Measurements from ENCODE around the gene TMIGD1.

TMIGD1 gene

DNA sequence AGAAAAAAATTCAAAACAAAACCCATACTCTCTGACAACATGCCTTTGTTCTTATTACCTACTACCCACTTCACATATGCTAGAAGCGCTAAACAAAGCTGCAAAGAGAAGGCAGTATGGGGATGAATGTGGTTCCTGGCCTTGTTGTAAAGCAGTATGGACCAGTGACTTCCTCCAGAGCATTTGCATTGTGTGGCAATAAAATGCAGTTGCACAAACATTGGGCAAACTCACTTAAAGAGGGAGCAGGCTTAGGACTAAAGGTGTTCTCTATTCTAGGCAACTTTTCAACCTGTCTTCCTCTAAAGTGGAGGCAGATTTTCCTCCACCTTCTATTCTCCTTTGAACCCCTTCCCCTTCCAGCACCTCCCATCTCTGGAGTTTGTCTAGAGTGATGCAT is 17.1 kb downstream of the TMIGD1 start:
- no peak for ATAC-seq (ENCODE audit: low read depth)
- H3K36me3 ChIP-seq (ENCODE audit: low read depth) = no peaks in the 10 kb centered on the region
- no peaks in the 10 kb centered on the region for H3K9me3 ChIP-seq (ENCODE audit: severe bottlenecking)
- DNase-seq (ENCODE audit: low spot score) = no peak
- H3K27me3 ChIP-seq (ENCODE audit: insufficient read depth, poor library complexity, severe bottlenecking) = no peaks in the 10 kb centered on the region
- no peaks in the 10 kb centered on the region for H3K4me1 ChIP-seq (ENCODE audit: insufficient read depth, poor library complexity, severe bottlenecking)
- no peak overlapping the region for H3K27ac ChIP-seq (ENCODE audit: poor library complexity, severe bottlenecking)
- H3K4me3 ChIP-seq (ENCODE audit: severe bottlenecking) = no peak overlapping the region
- TF ChIP-seq CTCF (IDR thresholded peaks at IDR 0.05; ENCODE audit: poor library complexity, severe bottlenecking) = no peak

DNA sequence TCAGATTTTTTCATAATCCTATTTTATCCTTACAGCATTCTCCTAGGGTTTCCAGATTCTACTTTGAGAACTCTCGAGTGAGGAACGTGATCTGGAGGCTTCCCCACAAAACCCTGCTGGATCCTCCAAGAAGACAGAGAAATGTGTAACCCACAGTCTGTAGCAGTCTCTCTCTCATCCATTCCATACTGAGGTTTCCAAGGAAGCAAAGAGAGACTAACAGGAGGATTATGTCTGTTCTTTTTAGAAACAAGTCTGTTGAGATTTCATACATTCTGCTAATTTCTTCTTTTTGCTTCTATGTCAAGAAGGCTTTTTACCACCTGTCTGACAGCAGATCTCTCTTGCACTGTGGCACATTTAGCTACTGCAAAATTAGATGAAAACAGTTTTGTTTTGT is 18.8 kb downstream of the TMIGD1 start:
- no peaks in the 10 kb centered on the region for H3K27me3 ChIP-seq (ENCODE audit: insufficient read depth, poor library complexity, severe bottlenecking)
- H3K4me1 ChIP-seq (ENCODE audit: insufficient read depth, poor library complexity, severe bottlenecking) = no peaks in the 10 kb centered on the region
- no peak overlapping the region for H3K27ac ChIP-seq (ENCODE audit: poor library complexity, severe bottlenecking)
- no peak for TF ChIP-seq CTCF (IDR thresholded peaks at IDR 0.05; ENCODE audit: poor library complexity, severe bottlenecking)
- no peak for ATAC-seq (ENCODE audit: low read depth)
- H3K9me3 ChIP-seq (ENCODE audit: severe bottlenecking) = no peaks in the 10 kb centered on the region
- DNase-seq (ENCODE audit: low spot score) = no peak
- no peak overlapping the region for H3K4me3 ChIP-seq (ENCODE audit: severe bottlenecking)
- H3K36me3 ChIP-seq (ENCODE audit: low read depth) = no peaks in the 10 kb centered on the region

DNA sequence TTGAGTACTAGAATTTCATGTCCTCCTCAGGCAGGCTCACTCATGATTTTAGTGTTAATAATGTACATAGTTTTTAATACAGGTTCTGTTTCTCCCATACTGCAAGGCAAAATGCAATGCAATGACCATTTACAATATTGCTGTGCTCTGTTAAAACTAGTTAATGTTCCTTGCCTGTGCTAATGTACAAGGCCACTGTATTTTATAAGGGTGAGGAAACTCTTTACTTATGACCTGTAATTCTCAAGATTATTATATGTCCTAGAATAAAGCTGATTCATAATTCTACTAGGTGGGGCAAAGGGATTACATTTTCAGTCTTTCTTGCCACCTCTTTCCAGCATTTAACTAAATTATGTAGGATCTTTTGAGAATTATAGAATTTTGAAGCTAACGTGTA is 19.4 kb downstream of the TMIGD1 start:
- DNase-seq (ENCODE audit: low spot score) (no peak), ATAC-seq (ENCODE audit: low read depth) (no peak)
- Histone ChIP-seq H3K9me3 (ENCODE audit: severe bottlenecking) (no peaks in the 10 kb centered on the region), H3K27ac (ENCODE audit: poor library complexity, severe bottlenecking) (no peak overlapping the region), H3K4me1 (ENCODE audit: insufficient read depth, poor library complexity, severe bottlenecking) (no peaks in the 10 kb centered on the region), H3K4me3 (ENCODE audit: severe bottlenecking) (no peak overlapping the region), H3K36me3 (ENCODE audit: low read depth) (no peaks in the 10 kb centered on the region), H3K27me3 (ENCODE audit: insufficient read depth, poor library complexity, severe bottlenecking) (no peaks in the 10 kb centered on the region)
- no peak for TF ChIP-seq CTCF (IDR thresholded peaks at IDR 0.05; ENCODE audit: poor library complexity, severe bottlenecking)

GRCh38 chr17:30312226-30312625 is 21.6 kb downstream of the TMIGD1 start:
- Histone ChIP-seq H3K36me3 (ENCODE audit: low read depth) (no peaks in the 10 kb centered on the region), H3K27ac (ENCODE audit: poor library complexity, severe bottlenecking) (no peak overlapping the region), H3K9me3 (ENCODE audit: severe bottlenecking) (no peaks in the 10 kb centered on the region), H3K4me1 (ENCODE audit: insufficient read depth, poor library complexity, severe bottlenecking) (no peaks in the 10 kb centered on the region), H3K4me3 (ENCODE audit: severe bottlenecking) (no peak overlapping the region), H3K27me3 (ENCODE audit: insufficient read depth, poor library complexity, severe bottlenecking) (no peaks in the 10 kb centered on the region)
- DNase-seq (ENCODE audit: low spot score) = no peak
- ATAC-seq (ENCODE audit: low read depth) = peak; percentile 60; the same call in 2 of the 3 replicates
- TF ChIP-seq CTCF (IDR thresholded peaks at IDR 0.05; ENCODE audit: poor library complexity, severe bottlenecking) = no peak

DNA sequence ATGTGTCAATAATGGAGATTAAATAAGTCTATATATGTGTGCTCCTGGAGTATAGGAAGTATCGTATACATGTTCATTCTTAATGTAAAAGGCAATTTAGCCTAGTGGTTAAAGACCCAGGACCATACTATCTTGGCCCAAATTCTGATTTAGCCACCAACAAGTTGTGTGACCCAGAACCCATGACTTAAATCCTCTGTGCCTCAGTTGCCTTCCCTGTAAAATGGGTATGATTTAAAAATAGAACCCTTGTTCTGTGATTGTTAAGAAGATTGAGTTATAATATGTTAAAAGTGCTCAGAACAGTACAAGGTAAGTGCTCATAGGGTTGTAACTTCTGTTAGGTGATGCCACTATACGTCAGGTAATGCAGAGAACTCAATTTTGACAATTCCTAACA is 23.3 kb downstream of the TMIGD1 start:
- Histone ChIP-seq H3K4me3 (ENCODE audit: severe bottlenecking) (no peak overlapping the region), H3K27me3 (ENCODE audit: insufficient read depth, poor library complexity, severe bottlenecking) (no peaks in the 10 kb centered on the region)
- ATAC-seq (ENCODE audit: low read depth) = no peak

More for the DNA sequence above, 23.3 kb downstream of the TMIGD1 start:
- no peaks in the 10 kb centered on the region for H3K9me3 ChIP-seq (ENCODE audit: severe bottlenecking)
- DNase-seq (ENCODE audit: low spot score) = no peak
- H3K36me3 ChIP-seq (ENCODE audit: low read depth) = no peaks in the 10 kb centered on the region
- H3K27ac ChIP-seq (ENCODE audit: poor library complexity, severe bottlenecking) = no peak overlapping the region
- no peaks in the 10 kb centered on the region for H3K4me1 ChIP-seq (ENCODE audit: insufficient read depth, poor library complexity, severe bottlenecking)
- TF ChIP-seq CTCF (IDR thresholded peaks at IDR 0.05; ENCODE audit: poor library complexity, severe bottlenecking) = no peak

Data from RWPE2 (cell line).